Kidney (tissue), 14 donors: ENCODE data around the gene EBI3. TPM values are rescaled to one million over a fixed set of nuclear protein-coding genes. Genes with fewer than 3 reads are reported as not detected.

ENCODE experiments used
- DNase-seq, 5 donors: peaks; one replicate each; pipeline ENCODE4 v3.0.0-alpha.2; 2013 to 2020
- FAIRE-seq: peaks from 2 replicates; lab custom pipeline; 2012; peaks lifted over from hg19 to GRCh38; lab: Jason Lieb, UNC
- H3K27ac ChIP-seq, 2 donors: one replicate each; pipeline ENCODE4 v1.7.0; 2013; ENCODE audit warnings: low read depth in 2 of 2, low read length in 2 of 2, inconsistent platforms in 1 of 2
- H3K27me3 ChIP-seq: one replicate; pipeline ENCODE4 v1.7.1; 2013; ENCODE audit warnings: low read length, inconsistent platforms; ENCODE audit not compliant: control insufficient read depth, insufficient read depth
- H3K36me3 ChIP-seq, 3 donors: one replicate each; pipeline versions ENCODE4 v1.7.0 to v1.7.1; 2013; ENCODE audit warnings: low read length in 3 of 3, control low read depth in 1 of 3, inconsistent platforms in 1 of 3; ENCODE audit not compliant: insufficient read depth in 3 of 3, control insufficient read depth in 2 of 3
- H3K4me1 ChIP-seq, 3 donors: one replicate each; pipeline versions ENCODE4 v1.7.0 to v1.7.1; 2013; ENCODE audit warnings: low read length in 3 of 3, inconsistent platforms in 1 of 3, low read depth in 1 of 3; ENCODE audit not compliant: control insufficient read depth in 2 of 3, insufficient read depth in 2 of 3
- H3K4me3 ChIP-seq, 3 donors: one replicate each; pipeline versions ENCODE4 v1.7.0 to v1.8.1; 2013; ENCODE audit warnings: low read length in 3 of 3, control low read depth in 1 of 3, inconsistent platforms in 1 of 3
- H3K9ac ChIP-seq, 3 donors: one replicate each; pipeline versions ENCODE4 v1.7.0 to v1.7.1; 2013; ENCODE audit warnings: low read length in 3 of 3, control low read depth in 1 of 3, inconsistent platforms in 1 of 3
- H3K9me3 ChIP-seq, 3 donors: one replicate each; pipeline versions ENCODE4 v1.7.0 to v1.7.1; 2013; ENCODE audit warnings: low read length in 3 of 3, control low read depth in 1 of 3, inconsistent platforms in 1 of 3; ENCODE audit not compliant: control insufficient read depth in 2 of 3, insufficient read depth in 1 of 3
- intact Hi-C: fragments of 100-400 bp; cut with DNase I; formaldehyde crosslinking; loops from one replicate; pipeline ENCODE4 v1.11.1; 2022
- polyA plus RNA-seq: library from polyadenylated mRNA; stranded (reverse); fragments of 350-450 nt; fragmentation: Illumina TruSeq; extraction: RNeasy Lipid Tissue Mini Kit (QIAGEN cat#74804); gene quantifications from one replicate; pipeline ENCODE4 v1.2.3, GENCODE V29; 2014; ENCODE audit warnings: low read depth, low replicate concordance; ENCODE audit not compliant: insufficient read depth
- total RNA-seq: library from RNA; stranded (reverse); fragmentation: NEBNext Ultra II Directional; extraction: Animal tissue kit (Norgen Biotek cat#: 25700); gene quantifications from one replicate; pipeline ENCODE4 v1.2.1, GENCODE V29; 2021
- TF ChIP-seq, protein P1 (sequence below): IDR thresholded peaks from 3 replicates; pipeline ENCODE4 v1.5.1; 2012; ENCODE audit warnings: mild to moderate bottlenecking, moderate library complexity, borderline replicate concordance; ENCODE audit not compliant: insufficient read depth; ENCODE audit errors: extremely low read depth
- donor health status: control.
- donor health status: control.
- donor health status: control.
- donor health status: control.
- donor health status: control.
- donor health status: DM: yes; HTN: yes; CAD: no.
- donor health status: Normal renal cell carcinoma (clear cell type).

The EBI3 gene
- total and polyA plus RNA-seq, 2 donors from 2014 or later = 1.5 to 8.3 TPM

DNA sequence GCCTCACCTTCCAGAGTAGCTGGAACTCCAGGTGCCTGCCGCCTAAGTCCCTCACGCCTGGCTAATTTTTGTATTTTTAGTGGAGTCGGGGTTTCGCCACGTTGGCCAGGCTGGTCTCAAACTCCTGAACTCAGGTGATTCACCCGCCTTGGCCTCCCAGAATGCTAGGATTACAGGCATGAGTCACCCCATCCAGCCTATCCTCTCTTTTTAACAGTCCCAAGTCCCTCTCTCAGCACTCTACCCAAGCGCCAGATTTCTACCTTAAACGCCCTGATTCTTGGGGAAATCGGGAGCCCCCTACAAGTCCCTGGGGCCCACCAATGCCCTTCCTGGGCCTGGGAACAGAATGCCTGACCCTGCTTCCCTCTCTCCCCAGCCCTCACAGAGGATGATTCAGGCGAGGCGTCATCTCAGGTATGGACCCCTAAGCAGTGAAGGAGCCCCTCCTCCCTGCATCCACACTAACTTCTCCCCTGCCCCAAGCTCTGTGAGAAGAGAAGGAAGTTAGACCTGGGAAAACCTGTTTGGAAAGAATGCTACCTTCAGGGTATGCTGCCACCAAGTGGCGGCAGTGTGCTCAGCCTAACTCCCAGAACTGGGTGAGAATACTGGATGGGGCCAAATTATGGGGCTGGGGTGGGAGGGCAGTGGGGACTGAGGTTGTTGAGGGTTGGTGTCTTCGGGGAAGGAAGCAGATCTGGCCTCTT lies 20.8 kb upstream of the EBI3 start:
- Histone ChIP-seq H3K9ac (no peak overlapping the region), H3K9me3 (no peaks in the 10 kb centered on the region)

DNA sequence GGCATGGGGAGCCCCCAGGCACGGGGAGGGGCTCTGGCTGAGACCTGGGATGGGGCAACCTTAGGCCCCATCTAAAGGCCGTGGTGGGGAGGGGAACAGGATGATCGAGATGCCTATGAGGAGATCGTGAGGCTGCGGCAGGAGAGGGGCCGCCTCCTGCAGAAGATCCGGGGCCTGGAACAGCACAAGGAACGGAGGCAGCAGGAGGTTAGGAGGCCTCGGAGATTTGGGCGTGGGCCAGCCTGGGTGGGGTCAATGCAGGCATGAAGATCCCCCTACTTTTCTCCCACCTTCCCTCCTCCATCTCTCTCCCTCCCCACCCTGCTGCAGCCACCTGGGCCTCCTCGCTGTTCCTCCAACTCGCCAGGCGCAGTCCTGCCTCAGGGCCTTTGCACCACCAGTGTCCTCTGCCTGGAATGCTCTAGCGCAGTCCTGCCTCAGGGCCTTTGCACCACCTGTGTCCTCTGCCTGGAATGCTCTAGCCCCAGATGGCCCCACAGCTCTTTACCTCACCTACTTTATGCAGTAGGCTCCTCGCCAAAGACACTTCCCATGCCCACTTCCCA lies 19.1 kb upstream of the EBI3 start:
- no peak overlapping the region for H3K4me3 ChIP-seq
- DNase-seq = no peak
- no peak overlapping the region for H3K27ac ChIP-seq
- H3K4me1 ChIP-seq = no peaks in the 10 kb centered on the region
- intact Hi-C loops = no loop called here
- H3K9me3 ChIP-seq = no peaks in the 10 kb centered on the region
- TF ChIP-seq, protein P1, sequence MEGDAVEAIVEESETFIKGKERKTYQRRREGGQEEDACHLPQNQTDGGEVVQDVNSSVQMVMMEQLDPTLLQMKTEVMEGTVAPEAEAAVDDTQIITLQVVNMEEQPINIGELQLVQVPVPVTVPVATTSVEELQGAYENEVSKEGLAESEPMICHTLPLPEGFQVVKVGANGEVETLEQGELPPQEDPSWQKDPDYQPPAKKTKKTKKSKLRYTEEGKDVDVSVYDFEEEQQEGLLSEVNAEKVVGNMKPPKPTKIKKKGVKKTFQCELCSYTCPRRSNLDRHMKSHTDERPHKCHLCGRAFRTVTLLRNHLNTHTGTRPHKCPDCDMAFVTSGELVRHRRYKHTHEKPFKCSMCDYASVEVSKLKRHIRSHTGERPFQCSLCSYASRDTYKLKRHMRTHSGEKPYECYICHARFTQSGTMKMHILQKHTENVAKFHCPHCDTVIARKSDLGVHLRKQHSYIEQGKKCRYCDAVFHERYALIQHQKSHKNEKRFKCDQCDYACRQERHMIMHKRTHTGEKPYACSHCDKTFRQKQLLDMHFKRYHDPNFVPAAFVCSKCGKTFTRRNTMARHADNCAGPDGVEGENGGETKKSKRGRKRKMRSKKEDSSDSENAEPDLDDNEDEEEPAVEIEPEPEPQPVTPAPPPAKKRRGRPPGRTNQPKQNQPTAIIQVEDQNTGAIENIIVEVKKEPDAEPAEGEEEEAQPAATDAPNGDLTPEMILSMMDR = no peak
- H3K36me3 ChIP-seq = no peaks in the 10 kb centered on the region
- H3K27me3 ChIP-seq = no peaks in the 10 kb centered on the region
- no peak overlapping the region for H3K9ac ChIP-seq
- no peak for FAIRE-seq

More for the DNA sequence above, 20.8 kb upstream of the EBI3 start:
- peak in 2 of 5 donors; percentile 29 to 35 for DNase-seq
- H3K27me3 ChIP-seq = no peaks in the 10 kb centered on the region
- no peak for FAIRE-seq
- no peak overlapping the region for H3K27ac ChIP-seq
- H3K4me1 ChIP-seq = no peaks in the 10 kb centered on the region
- no peak overlapping the region for H3K4me3 ChIP-seq
- no peaks in the 10 kb centered on the region for H3K36me3 ChIP-seq
- intact Hi-C loops = no loop called here
- TF ChIP-seq, protein P1 = peak; percentile 0

DNA sequence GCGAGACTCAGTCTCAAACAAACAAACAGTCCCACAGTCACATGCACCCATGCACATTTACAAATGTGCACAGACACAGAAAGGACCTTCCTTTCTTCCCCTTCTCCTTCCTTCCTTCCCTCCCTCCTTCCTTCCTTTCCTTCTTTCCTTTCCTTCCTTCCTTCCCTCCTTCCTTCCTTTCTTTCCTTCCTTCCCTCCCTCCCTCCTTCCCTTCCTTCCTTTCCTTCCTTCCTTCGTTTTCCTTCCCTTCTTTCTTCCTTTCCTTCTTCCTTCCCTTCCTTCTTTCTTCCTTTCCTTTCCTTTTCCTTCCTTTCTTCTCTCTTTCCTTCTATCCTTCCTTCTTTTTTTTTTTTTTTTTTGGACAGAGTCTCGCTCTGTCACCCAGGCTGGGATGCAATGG lies 16.2 kb upstream of the EBI3 start:
- DNase-seq (no peak), FAIRE-seq (no peak)
- H3K27ac ChIP-seq = no peak overlapping the region
- TF ChIP-seq, protein P1 = no peak
- H3K4me3 ChIP-seq = no peak overlapping the region
- H3K4me1 ChIP-seq = no peaks in the 10 kb centered on the region
- H3K9ac ChIP-seq = no peak overlapping the region
- no peaks in the 10 kb centered on the region for H3K9me3 ChIP-seq
- H3K36me3 ChIP-seq = no peaks in the 10 kb centered on the region
- intact Hi-C loops = no loop called here
- no peaks in the 10 kb centered on the region for H3K27me3 ChIP-seq
